HUES48 (cell line): Measurements from ENCODE around the gene NRG3.

Source experiments
- H3K27ac ChIP-seq: one replicate; pipeline ENCODE4 v1.7.0; 2013; ENCODE audit warnings: low read depth, low read length, inconsistent platforms
- H3K27me3 ChIP-seq: 2 replicates; pipeline ENCODE4 v1.6.1; 2013; ENCODE audit warnings: mild to moderate bottlenecking, low read length; ENCODE audit not compliant: control insufficient read depth, insufficient read depth
- H3K36me3 ChIP-seq: 2 replicates; pipeline ENCODE4 v1.6.1; 2013; ENCODE audit warnings: low read length; ENCODE audit not compliant: control insufficient read depth, insufficient read depth
- H3K4me1 ChIP-seq: 2 replicates; pipeline ENCODE4 v1.6.1; 2013; ENCODE audit warnings: mild to moderate bottlenecking, low read length; ENCODE audit not compliant: control insufficient read depth, insufficient read depth
- H3K4me3 ChIP-seq: 2 replicates; pipeline ENCODE4 v1.5.1; 2013; ENCODE audit warnings: mild to moderate bottlenecking, low read depth, low read length
- H3K9ac ChIP-seq: 2 replicates; pipeline ENCODE4 v1.6.1; 2013; ENCODE audit warnings: mild to moderate bottlenecking, low read depth, low read length, moderate library complexity
- H3K9me3 ChIP-seq: 2 replicates; pipeline ENCODE4 v1.6.1; 2013; ENCODE audit warnings: low read length; ENCODE audit not compliant: control insufficient read depth, insufficient read depth

Gene NRG3

GRCh38 chr10:81882011-81882410 is 7.0 kb downstream of the NRG3 start:
- H3K9me3 ChIP-seq: no peaks in the 10 kb centered on the region
- no peaks in the 10 kb centered on the region for H3K36me3 ChIP-seq
- peaks cover 67% of the 10 kb centered on the region for H3K4me1 ChIP-seq
- H3K4me3 ChIP-seq: no peak overlapping the region; the same call in 1 of the 2 replicates
- H3K9ac ChIP-seq: no peak overlapping the region
- H3K27ac ChIP-seq: no peak overlapping the region
- peaks cover 13% of the 10 kb centered on the region for H3K27me3 ChIP-seq

DNA sequence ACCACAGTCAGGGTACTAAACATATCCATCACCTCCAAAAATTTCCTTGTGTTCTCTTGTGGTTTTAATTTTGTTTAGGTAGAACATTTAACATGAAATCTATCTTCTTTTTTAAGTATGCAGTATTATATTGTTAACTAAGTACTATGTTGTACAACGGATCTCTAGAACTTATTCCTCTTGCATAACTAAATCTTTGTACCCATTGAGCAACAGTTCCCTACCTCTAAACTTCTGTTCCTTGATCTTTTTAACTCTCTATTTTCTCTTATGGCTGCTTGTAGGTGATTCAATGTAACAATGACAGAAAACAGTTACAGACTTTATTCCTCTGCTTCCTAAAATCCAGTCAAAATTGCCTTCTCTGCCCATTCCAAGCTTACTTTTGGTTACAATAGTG is 9.9 kb downstream of the NRG3 start:
- Histone ChIP-seq H3K27me3 (no peaks in the 10 kb centered on the region), H3K4me3 (no peak overlapping the region), H3K9ac (no peak overlapping the region), H3K9me3 (no peaks in the 10 kb centered on the region), H3K4me1 (peaks cover 44% of the 10 kb centered on the region), H3K36me3 (no peaks in the 10 kb centered on the region), H3K27ac (no peak overlapping the region)

- no peak overlapping the region for H3K27ac ChIP-seq
- H3K4me3 ChIP-seq: no peak overlapping the region
- H3K36me3 ChIP-seq: no peaks in the 10 kb centered on the region
- no peaks in the 10 kb centered on the region for H3K27me3 ChIP-seq
- H3K9me3 ChIP-seq: no peaks in the 10 kb centered on the region
- no peak overlapping the region for H3K9ac ChIP-seq
- peaks cover 38% of the 10 kb centered on the region for H3K4me1 ChIP-seq
Observed at GRCh38 chr10:81885491-81885890, 10.5 kb downstream of the NRG3 start.

GRCh38 chr10:81886939-81887338 is 11.9 kb downstream of the NRG3 start:
- no peak overlapping the region for H3K4me3 ChIP-seq
- H3K4me1 ChIP-seq: peaks cover 32% of the 10 kb centered on the region
- H3K27me3 ChIP-seq: no peaks in the 10 kb centered on the region
- no peak overlapping the region for H3K27ac ChIP-seq
- H3K36me3 ChIP-seq: no peaks in the 10 kb centered on the region
- no peaks in the 10 kb centered on the region for H3K9me3 ChIP-seq
- H3K9ac ChIP-seq: no peak overlapping the region

DNA sequence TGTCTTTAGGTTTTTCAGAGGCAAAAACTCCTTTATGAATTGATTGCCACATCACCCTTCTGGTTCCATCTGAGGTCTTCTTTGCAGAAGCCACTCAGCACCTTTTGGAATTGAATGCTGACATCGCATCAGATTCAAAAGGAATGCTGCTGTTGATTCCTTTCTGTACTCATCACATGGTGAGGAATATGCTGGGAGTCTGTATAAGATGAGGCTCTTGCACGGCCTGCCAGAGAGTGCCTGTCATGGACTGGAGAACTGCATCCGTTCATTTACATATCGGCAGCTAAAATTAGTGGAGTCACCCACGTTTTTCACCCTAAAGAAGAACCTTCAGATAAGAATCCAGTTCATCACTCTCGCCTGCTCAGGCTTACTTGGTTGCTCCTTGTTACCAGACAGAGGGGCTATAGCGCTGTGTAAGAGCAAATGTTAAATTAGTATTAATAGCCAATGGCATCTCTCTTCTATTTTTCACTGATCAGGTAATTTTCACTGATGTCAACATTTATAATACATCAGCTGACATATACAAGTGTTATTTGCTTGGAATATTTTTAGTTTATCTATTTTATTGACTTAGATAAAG is 14.3 kb downstream of the NRG3 start:
- no peak overlapping the region for H3K9ac ChIP-seq
- no peaks in the 10 kb centered on the region for H3K27me3 ChIP-seq
- H3K27ac ChIP-seq: no peak overlapping the region
- H3K36me3 ChIP-seq: no peaks in the 10 kb centered on the region
- no peak overlapping the region for H3K4me3 ChIP-seq
- H3K4me1 ChIP-seq: peaks cover 27% of the 10 kb centered on the region
- no peaks in the 10 kb centered on the region for H3K9me3 ChIP-seq

GRCh38 chr10:81894616-81895015 is 19.6 kb downstream of the NRG3 start:
- Histone ChIP-seq H3K27ac (no peak overlapping the region), H3K9me3 (no peaks in the 10 kb centered on the region), H3K4me3 (no peak overlapping the region), H3K4me1 (peaks cover 9% of the 10 kb centered on the region), H3K36me3 (no peaks in the 10 kb centered on the region), H3K9ac (no peak overlapping the region), H3K27me3 (no peaks in the 10 kb centered on the region)

DNA sequence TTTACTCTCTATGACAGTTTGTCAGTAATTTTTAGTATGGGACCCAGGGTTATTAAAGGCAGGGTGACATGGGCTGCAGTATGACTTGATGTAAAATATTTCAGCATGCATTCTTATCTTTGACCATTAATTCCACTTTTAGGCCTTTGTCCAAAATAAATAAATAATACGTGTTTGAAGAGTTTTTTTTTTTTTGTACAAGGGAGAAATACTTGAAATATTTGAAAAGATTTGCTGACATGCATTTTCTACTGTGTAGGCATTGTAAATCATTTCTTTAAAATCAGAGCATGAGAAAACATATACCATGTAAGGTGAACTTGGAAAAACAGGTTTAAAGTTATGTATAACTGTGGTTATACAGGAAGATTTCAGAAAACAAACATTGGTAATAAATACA is 23.5 kb downstream of the NRG3 start:
- no peak overlapping the region for H3K27ac ChIP-seq
- no peak overlapping the region for H3K9ac ChIP-seq
- H3K4me3 ChIP-seq: no peak overlapping the region
- H3K9me3 ChIP-seq: no peaks in the 10 kb centered on the region
- no peaks in the 10 kb centered on the region for H3K27me3 ChIP-seq
- H3K36me3 ChIP-seq: no peaks in the 10 kb centered on the region
- peaks cover 7% of the 10 kb centered on the region for H3K4me1 ChIP-seq

DNA sequence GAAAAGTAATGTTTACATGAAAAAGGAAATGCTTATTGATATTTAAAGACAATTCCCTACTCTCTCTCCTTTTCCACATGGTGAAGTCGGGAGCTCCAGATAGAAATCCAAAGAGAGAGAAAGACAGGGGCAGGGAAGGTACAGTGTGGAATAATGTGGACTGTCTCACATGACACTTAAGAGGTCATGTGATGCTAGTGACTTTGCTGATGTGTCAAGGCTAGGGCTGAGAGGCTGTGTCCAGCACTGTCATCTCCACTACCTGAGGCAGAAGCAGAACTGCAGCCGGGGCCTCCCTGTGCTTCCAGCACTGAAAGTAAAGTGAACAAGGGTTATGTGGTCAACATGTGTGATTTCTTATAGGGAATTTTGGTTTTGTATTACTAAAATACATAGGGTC is 26.0 kb downstream of the NRG3 start:
- H3K4me3 ChIP-seq: no peak overlapping the region
- no peak overlapping the region for H3K9ac ChIP-seq
- peaks cover 16% of the 10 kb centered on the region for H3K4me1 ChIP-seq
- no peaks in the 10 kb centered on the region for H3K36me3 ChIP-seq
- no peak overlapping the region for H3K27ac ChIP-seq
- no peaks in the 10 kb centered on the region for H3K9me3 ChIP-seq
- H3K27me3 ChIP-seq: no peaks in the 10 kb centered on the region

DNA sequence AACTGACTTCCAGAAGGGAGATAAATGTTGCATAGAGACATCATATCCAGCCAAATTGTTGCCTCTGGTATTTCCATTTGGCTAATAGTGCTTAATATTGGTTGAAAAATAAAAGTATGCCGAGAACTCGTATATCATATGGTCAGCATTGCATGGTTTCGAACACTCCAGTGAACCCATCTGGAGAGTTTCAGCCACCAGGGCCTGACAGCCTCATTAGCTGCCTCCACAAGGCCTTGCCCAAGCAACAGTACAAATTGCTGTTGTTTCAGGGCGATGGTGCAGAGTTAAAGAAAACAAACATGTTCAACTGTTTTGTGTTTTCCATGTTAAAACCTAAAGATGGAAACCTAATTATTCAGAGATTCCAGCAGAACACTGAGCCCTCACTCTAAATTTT is 28.5 kb downstream of the NRG3 start:
- Histone ChIP-seq H3K9ac (no peak overlapping the region), H3K27me3 (no peaks in the 10 kb centered on the region), H3K4me3 (no peak overlapping the region), H3K4me1 (peaks cover 28% of the 10 kb centered on the region), H3K9me3 (no peaks in the 10 kb centered on the region), H3K27ac (no peak overlapping the region), H3K36me3 (no peaks in the 10 kb centered on the region)

GRCh38 chr10:81905161-81905560 is 30.2 kb downstream of the NRG3 start:
- no peaks in the 10 kb centered on the region for H3K27me3 ChIP-seq
- no peak overlapping the region for H3K4me3 ChIP-seq

DNA sequence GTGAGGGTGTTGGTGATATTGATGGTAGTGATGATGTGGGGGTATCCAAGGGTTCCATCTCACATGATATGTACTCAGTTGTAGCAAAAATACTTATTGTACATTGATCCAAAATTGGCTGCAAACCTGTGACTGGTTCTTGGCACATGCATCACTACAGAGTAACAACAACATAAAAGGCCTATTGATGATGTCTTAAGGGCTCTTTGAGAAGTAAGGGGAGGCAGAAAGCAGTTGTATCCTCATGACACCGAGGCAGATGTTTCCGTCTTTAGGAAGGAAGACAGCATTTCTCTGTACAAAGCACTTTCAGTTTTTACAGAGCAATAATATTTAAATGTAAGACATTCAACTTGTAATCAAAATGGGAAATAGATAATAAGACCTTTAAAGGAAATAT is 34.5 kb downstream of the NRG3 start:
- Histone ChIP-seq H3K36me3 (no peaks in the 10 kb centered on the region), H3K4me1 (peaks cover 21% of the 10 kb centered on the region), H3K9me3 (no peaks in the 10 kb centered on the region), H3K27me3 (no peaks in the 10 kb centered on the region), H3K4me3 (no peak overlapping the region), H3K27ac (no peak overlapping the region), H3K9ac (no peak overlapping the region)

More at GRCh38 chr10:81905161-81905560, 30.2 kb downstream of the NRG3 start:
- no peak overlapping the region for H3K9ac ChIP-seq
- no peak overlapping the region for H3K27ac ChIP-seq
- H3K9me3 ChIP-seq: no peaks in the 10 kb centered on the region
- H3K36me3 ChIP-seq: no peaks in the 10 kb centered on the region
- peaks cover 28% of the 10 kb centered on the region for H3K4me1 ChIP-seq

DNA sequence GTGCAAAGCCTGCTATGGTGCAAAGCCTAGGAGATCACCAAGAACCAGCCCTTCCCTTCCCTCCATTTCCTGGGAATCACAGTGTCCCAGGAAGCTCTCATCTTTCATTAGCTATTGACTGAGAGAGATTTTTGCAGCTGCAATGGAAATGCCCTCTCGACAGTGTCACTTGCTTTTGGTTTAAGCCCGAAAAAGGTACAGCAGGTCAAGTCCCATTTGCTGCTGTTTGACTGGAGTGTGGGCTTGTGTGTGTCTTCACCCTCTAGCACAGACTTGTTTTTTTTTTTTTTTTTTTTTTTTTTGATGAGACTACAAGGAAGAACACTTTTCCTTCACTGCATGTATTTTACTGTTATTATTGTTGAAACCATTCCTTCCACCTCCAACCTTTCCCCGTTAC is 36.3 kb downstream of the NRG3 start:
- no peak overlapping the region for H3K4me3 ChIP-seq
- no peak overlapping the region for H3K9ac ChIP-seq
- H3K27me3 ChIP-seq: no peaks in the 10 kb centered on the region
- H3K36me3 ChIP-seq: no peaks in the 10 kb centered on the region
- no peak overlapping the region for H3K27ac ChIP-seq
- H3K4me1 ChIP-seq: peaks cover 23% of the 10 kb centered on the region
- no peaks in the 10 kb centered on the region for H3K9me3 ChIP-seq
